H1 (cell line): ENCODE results near the gene APOM. TPM values are rescaled to one million over a fixed set of nuclear protein-coding genes. Genes with fewer than 3 reads are reported as not detected.

Experiments used
- CTCF ChIA-PET: fragments of 300-600 bp; sonication (Branson Sonifier 250); formaldehyde crosslinking; loops from one replicate; lab custom pipeline; 2021; ENCODE audit not compliant: partially characterized antibody; lab: Charles Lee
- POLR2A ChIA-PET: fragments of 300-600 bp; sonication (Branson Sonifier 250); formaldehyde crosslinking; loops from one replicate; lab custom pipeline; 2021; ENCODE audit warnings: inconsistent platforms; ENCODE audit not compliant: partially characterized antibody; lab: Charles Lee
- DNase-seq, 2 experiments: peaks; one replicate each; pipeline versions ENCODE4 v3.0.0 to v3.0.0-alpha.2; 2010 to 2022; ENCODE audit warnings: low spot score in 2 of 2, low read depth in 1 of 2, mixed read lengths in 1 of 2
- FAIRE-seq: peaks from 2 replicates; lab custom pipeline; 2011; peaks lifted over from hg19 to GRCh38; lab: Jason Lieb, UNC
- H2AFZ ChIP-seq: 2 replicates; pipeline ENCODE4 v1.8.1; 2012; ENCODE audit warnings: low read length, inconsistent platforms
- H2AK5ac ChIP-seq: 2 replicates; pipeline ENCODE4 v1.6.1; 2013; ENCODE audit warnings: low read depth, low read length
- H2BK120ac ChIP-seq: replicated peaks from 2 replicates; pipeline ENCODE3; 2013; ENCODE audit warnings: low read depth, low read length, inconsistent platforms
- H2BK12ac ChIP-seq: 2 replicates; pipeline ENCODE4 v1.6.1; 2013; ENCODE audit warnings: low read depth, low read length
- H2BK15ac ChIP-seq: 2 replicates; pipeline ENCODE4 v1.6.1; 2013; ENCODE audit warnings: low read length
- H2BK20ac ChIP-seq: 2 replicates; pipeline ENCODE4 v1.6.1; 2013; ENCODE audit warnings: low read length
- H2BK5ac ChIP-seq: 2 replicates; pipeline ENCODE4 v1.6.1; 2013; ENCODE audit warnings: low read depth, low read length
- H3K14ac ChIP-seq: 2 replicates; pipeline ENCODE4 v1.6.1; 2013; ENCODE audit warnings: inconsistent platforms; ENCODE audit not compliant: insufficient read length
- H3K18ac ChIP-seq: 2 replicates; pipeline ENCODE4 v1.6.1; 2013; ENCODE audit warnings: low read length; ENCODE audit errors: extremely low read depth
- H3K23ac ChIP-seq: 2 replicates; pipeline ENCODE4 v1.6.1; 2013; ENCODE audit warnings: inconsistent platforms; ENCODE audit not compliant: insufficient read length
- H3K23me2 ChIP-seq: 2 replicates; pipeline ENCODE4 v1.6.1; 2013; ENCODE audit warnings: low read depth, low read length
- H3K27ac ChIP-seq: 2 replicates; pipeline ENCODE4 v1.6.1; 2011; ENCODE audit warnings: low read depth, low read length, inconsistent platforms
- H3K27me3 ChIP-seq, 4 experiments: replicated peaks in 1 of 4; 1 replicate in 1 of 4; 2 replicates in 3 of 4; pipeline versions ENCODE4 v1.6.1 to v1.8.1; 2011 to 2013; ENCODE audit warnings: low read length in 3 of 4, mild to moderate bottlenecking in 3 of 4, inconsistent platforms in 2 of 4, mixed read lengths in 2 of 4, moderate library complexity in 1 of 4; ENCODE audit not compliant: control insufficient read depth in 3 of 4, insufficient read depth in 3 of 4; ENCODE audit errors: extremely low read depth in 1 of 4
- H3K36me3 ChIP-seq, 4 experiments: 2 replicates each; pipeline versions ENCODE4 v1.6.1 to v1.8.1; 2011 to 2013; ENCODE audit warnings: mild to moderate bottlenecking in 4 of 4, low read length in 3 of 4, moderate library complexity in 2 of 4, control low read depth in 1 of 4, inconsistent platforms in 1 of 4; ENCODE audit not compliant: insufficient read depth in 4 of 4, control insufficient read depth in 2 of 4
- H3K4ac ChIP-seq: replicated peaks from 2 replicates; pipeline ENCODE3; 2013; ENCODE audit warnings: low read length, low read depth, mixed read lengths, inconsistent platforms; ENCODE audit not compliant: insufficient read length
- H3K4me1 ChIP-seq, 4 experiments: replicated peaks in 1 of 4; 1 replicate in 1 of 4; 2 replicates in 3 of 4; pipeline versions ENCODE4 v1.6.1 to v1.8.1; 2011 to 2013; ENCODE audit warnings: low read length in 3 of 4, inconsistent platforms in 2 of 4, mixed read lengths in 1 of 4; ENCODE audit not compliant: insufficient read depth in 4 of 4, control insufficient read depth in 3 of 4
- H3K4me2 ChIP-seq, 2 experiments: 2 replicates each; pipeline versions ENCODE4 v1.6.1 to v1.8.1; 2011 to 2013; ENCODE audit warnings: low read depth in 2 of 2, low read length in 2 of 2, control low read depth in 1 of 2, inconsistent platforms in 1 of 2, mild to moderate bottlenecking in 1 of 2; ENCODE audit not compliant: insufficient read depth in 1 of 2
- H3K4me3 ChIP-seq, 4 experiments: fragments of 200-600, 300-600 bp in 1 of 4; sonication (generic), shearing (Covaris generic), sonication (Bioruptor Twin) in 1 of 4; 2 replicates each; pipeline versions ENCODE4 v1.5.1 to v1.8.1; 2011 to 2016; ENCODE audit warnings: low read length in 4 of 4, low read depth in 3 of 4, control low read depth in 2 of 4, inconsistent platforms in 2 of 4, mild to moderate bottlenecking in 2 of 4, mixed read lengths in 1 of 4, moderate library complexity in 1 of 4; ENCODE audit not compliant: insufficient read depth in 2 of 4; ENCODE audit errors: extremely low read depth in 1 of 4
- H3K56ac ChIP-seq: replicated peaks from 2 replicates; pipeline ENCODE3; 2013; ENCODE audit warnings: low read depth, mild to moderate bottlenecking, mixed read lengths, low read length, inconsistent platforms; ENCODE audit not compliant: insufficient read length
- H3K79me1 ChIP-seq: 2 replicates; pipeline ENCODE4 v1.6.1; 2013; ENCODE audit warnings: low read depth, low read length, control low read depth
- H3K79me2 ChIP-seq, 2 experiments: 2 replicates each; pipeline versions ENCODE4 v1.6.1 to v1.8.1; 2012 to 2013; ENCODE audit warnings: low read length in 2 of 2, mild to moderate bottlenecking in 2 of 2, inconsistent platforms in 1 of 2; ENCODE audit not compliant: insufficient read depth in 2 of 2, control insufficient read depth in 1 of 2
- H3K9ac ChIP-seq, 4 experiments: replicated peaks in 1 of 4; 1 replicate in 1 of 4; 2 replicates in 3 of 4; pipeline versions ENCODE4 v1.6.1 to v1.8.1; 2011 to 2013; ENCODE audit warnings: low read depth in 3 of 4, low read length in 3 of 4, control low read depth in 2 of 4, mild to moderate bottlenecking in 2 of 4, moderate library complexity in 2 of 4, inconsistent platforms in 1 of 4; ENCODE audit errors: extremely low read depth in 1 of 4
- H3K9me3 ChIP-seq, 2 experiments: 2 replicates each; pipeline versions ENCODE4 v1.6.1 to v1.8.1; 2012 to 2013; ENCODE audit warnings: mild to moderate bottlenecking in 2 of 2, moderate library complexity in 2 of 2, control low read depth in 1 of 2, inconsistent platforms in 1 of 2, low read depth in 1 of 2, low read length in 1 of 2, mixed read lengths in 1 of 2; ENCODE audit not compliant: insufficient read depth in 2 of 2
- H4K20me1 ChIP-seq, 2 experiments: replicated peaks in 1 of 2; 2 replicates each; pipeline versions ENCODE3 to v1.8.1; 2011 to 2013; ENCODE audit warnings: inconsistent platforms in 2 of 2, low read length in 2 of 2, mild to moderate bottlenecking in 1 of 2; ENCODE audit not compliant: insufficient read depth in 2 of 2, control insufficient read depth in 1 of 2
- H4K5ac ChIP-seq: 2 replicates; pipeline ENCODE4 v1.6.1; 2013; ENCODE audit warnings: low read length, low read depth, mixed read lengths, inconsistent platforms; ENCODE audit not compliant: insufficient read length
- H4K8ac ChIP-seq: 2 replicates; pipeline ENCODE4 v1.8.0; 2013; ENCODE audit warnings: mild to moderate bottlenecking, moderate library complexity, low read length, inconsistent platforms; ENCODE audit not compliant: insufficient read depth; ENCODE audit errors: extremely low read depth
- H4K91ac ChIP-seq: replicated peaks from 2 replicates; pipeline ENCODE3; 2013; ENCODE audit warnings: low read length, mixed read lengths, inconsistent platforms; ENCODE audit not compliant: insufficient read length
- POLR2A ChIP-seq, 2 experiments: IDR thresholded peaks; 1 replicate in 1 of 2; 2 replicates in 1 of 2; pipeline ENCODE4 v1.6.1; 2011; ENCODE audit warnings: low read depth in 2 of 2, low read length in 2 of 2, mild to moderate bottlenecking in 2 of 2; ENCODE audit errors: control extremely low read depth in 1 of 2
- POLR2AphosphoS5 ChIP-seq: IDR thresholded peaks from 2 replicates; pipeline ENCODE4 v1.6.1; 2011; ENCODE audit warnings: low read depth, low read length
- RXRA ChIP-seq: IDR thresholded peaks from 2 replicates; pipeline ENCODE4 v1.6.1; 2011; ENCODE audit warnings: low read depth, mild to moderate bottlenecking, low read length, moderate library complexity; ENCODE audit not compliant: insufficient read depth
- WGBS, 2 experiments: shearing (Covaris generic) in 1 of 2; methylation state at CpG; one replicate each; pipeline versions ENCODE4 v1.1.6 to v1.1.7; 2013 to 2015; ENCODE audit warnings: low lambda C conversion rate in 2 of 2, mixed read lengths in 2 of 2, inconsistent platforms in 1 of 2, low coverage in 1 of 2, missing lambda C conversion rate in 1 of 2; ENCODE audit not compliant: insufficient replicate concordance in 2 of 2, insufficient coverage in 1 of 2, insufficient read length in 1 of 2; ENCODE audit errors: extremely low coverage in 1 of 2, missing lambda C conversion rate in 1 of 2; 5-methylcytosine and 5-hydroxymethylcytosine counted together
- polyA plus RNA-seq, 7 experiments: library from polyadenylated mRNA; depleted of rRNA in 3 of 7; stranded (reverse) in 5 of 7; unstranded in 2 of 7; fragments of >200 nt in 5 of 7; fragments of 200-250 nt in 2 of 7; gene quantifications; 1 replicate in 5 of 7; 2 replicates in 1 of 7; 4 replicates in 1 of 7; pipeline versions ENCODE4 v1.2.1 to v1.2.3, GENCODE V29; 2011 to 2013; ENCODE audit warnings: missing spikeins in 2 of 7, mixed read lengths in 2 of 7
- total RNA-seq: library from RNA; stranded (reverse); fragmentation: NEBNext Ultra II Directional; extraction: Animal tissue kit (Norgen Biotek cat#: 25700); gene quantifications from 2 replicates; pipeline ENCODE4 v1.2.1, GENCODE V29; 2021

The APOM gene
- total and polyA plus RNA-seq, 2 of the 8 experiments (the other 6 are each of a cell fraction or from before 2014, with no cell fraction given) = 3.4 to 12.0 TPM

DNA sequence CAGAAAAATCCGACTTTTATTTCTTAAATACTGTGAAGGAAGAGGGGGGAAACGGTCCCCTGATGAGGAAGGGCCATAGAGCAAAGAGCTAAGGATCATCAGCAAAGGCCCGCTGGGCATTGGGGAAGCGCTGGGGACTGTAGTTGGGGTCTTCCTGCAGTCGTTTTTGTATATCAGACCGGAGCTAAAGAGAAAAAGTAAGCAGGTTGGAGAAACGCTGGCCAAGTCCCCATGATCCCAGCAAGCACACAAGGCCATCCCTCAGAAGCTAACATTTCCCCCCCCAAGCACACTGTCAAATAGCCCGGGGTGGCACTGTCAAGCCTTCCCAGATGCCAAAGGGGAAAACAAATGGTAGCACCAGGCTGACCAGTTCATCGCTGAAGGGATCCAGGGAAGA is 16.7 kb upstream of the APOM start:
- Histone ChIP-seq H4K20me1 (peaks cover 12 to 13% of the 10 kb centered on the region in 2 experiments), H3K4me3 (no peak overlapping the region), H2BK12ac (no peak overlapping the region), H2AFZ (no peak overlapping the region), H3K18ac (no peak overlapping the region), H3K4me1 (no peaks in the 10 kb centered on the region), H4K8ac (no peak overlapping the region)
- POLR2A ChIA-PET = interaction anchor here (0.6 to 34.9 kb wide), 29 partner anchors 6 to 333 kb away, joined by 3 to 883 read pairs (median 4); partner anchors contain the start of genes ABHD16A, AIF1, APOM and BAG6
- FAIRE-seq (no peak), DNase-seq (no peak)
- TF ChIP-seq POLR2AphosphoS5 (peak; percentile 61; the same call in 1 of the 2 replicates), POLR2A (IDR thresholded peaks at IDR 0.05; ENCODE audit: control extremely low read depth in 1 of 2, low read depth in 2 of 2, low read length in 2 of 2) (peak in 1 of 2 experiments; percentile 51; a peak in 1 of 3 replicates), RXRA (no peak)
- TF ChIP-seq, all 59 proteins: peak for 2
- Histone ChIP-seq H3K79me1 (peaks cover 3% of the 10 kb centered on the region; the same call in 1 of the 2 replicates), H2BK120ac (no peak overlapping the region), H3K27ac (no peak overlapping the region), H3K4me2 (no peak overlapping the region), H2AK5ac (no peak overlapping the region), H3K23ac (no peak overlapping the region), H3K27me3 (no peaks in the 10 kb centered on the region), H2BK15ac (no peak overlapping the region), H3K14ac (no peak overlapping the region), H3K9me3 (no peaks in the 10 kb centered on the region), H3K79me2 (no peaks in the 10 kb centered on the region), H4K5ac (no peak overlapping the region), H3K23me2 (no peaks in the 10 kb centered on the region), H3K56ac (no peak overlapping the region), H3K36me3 (peaks cover 61 to 94% (median 77%) of the 10 kb centered on the region in 4 experiments), H2BK5ac (no peak overlapping the region), H3K4ac (no peak overlapping the region), H4K91ac (no peak overlapping the region), H3K9ac (no peak overlapping the region), H2BK20ac (no peak overlapping the region)
- CTCF ChIA-PET = interaction anchor here (0.8 to 1.8 kb wide), 5 partner anchors 14 to 40 kb away, joined by 3 to 4 read pairs (median 4); partner anchors contain the start of gene GPANK1
- 92% methylated on average over 9 of the region's 9 CpGs; no CpG with 5 or more reads in 1 of the 2 experiments for WGBS, 2 experiments
